DMS 273 treated with DMSO at 0.1 percent for 48 hours (cell line): ENCODE data around the gene DDX28.
"Not testable (repeated sequence)": the region's sequence is repeated elsewhere in the genome, so short reads cannot be mapped to it uniquely, and the experiment has no call there.

Experiments used
- DNase-seq: peaks from one replicate; lab custom pipeline; 2025; lab: John Stamatoyannopoulos, UW

DDX28 gene

GRCh38 chr16:68037841-68038597, 15.0 kb upstream of the DDX28 start:
- DNase-seq: no peak

GRCh38 chr16:68035227-68035626, 12.2 kb upstream of the DDX28 start:
- peak; percentile 24 for DNase-seq

- no peak for DNase-seq
These were observed 10.1 kb upstream of the DDX28 start for GRCh38 chr16:68033101-68033500.

GRCh38 chr16:68031951-68032350, 8.9 kb upstream of the DDX28 start:
- DNase-seq: no peak

- DNase-seq: not testable (repeated sequence)
These were observed 7.1 kb upstream of the DDX28 start for GRCh38 chr16:68030108-68030507.

GRCh38 chr16:68028996-68029395, 6.0 kb upstream of the DDX28 start:
- no peak for DNase-seq

GRCh38 chr16:68022278-68022727, 729 bp downstream of the DDX28 start:
- DNase-seq: no peak

- DNase-seq: no peak
These were observed 1.5 kb downstream of the DDX28 start for GRCh38 chr16:68021490-68021889.

- no peak for DNase-seq
These were observed 3.8 kb downstream of the DDX28 start for GRCh38 chr16:68019167-68019680.

- DNase-seq: no peak
These were observed 7.4 kb downstream of the DDX28 start, which contains the start of gene DPEP2NB for GRCh38 chr16:68015681-68016080. DPEP2NB (minus strand) TSS chr16:68015911; CDS start chr16:68015770, 141 bp downstream.

- no peak for DNase-seq
These were observed 9.6 kb downstream of the DDX28 start for GRCh38 chr16:68013440-68013839.

- not testable (repeated sequence) for DNase-seq
These were observed 13.2 kb downstream of the DDX28 start for GRCh38 chr16:68009872-68010271.

GRCh38 chr16:68009157-68009735, 13.8 kb downstream of the DDX28 start:
- DNase-seq: no peak

GRCh38 chr16:68005786-68006286, 17.2 kb downstream of the DDX28 start:
- DNase-seq: no peak

- DNase-seq: no peak
These were observed 17.8 kb downstream of the DDX28 start for GRCh38 chr16:68005211-68005610.

GRCh38 chr16:68003031-68003430, 20.0 kb downstream of the DDX28 start:
- no peak for DNase-seq

GRCh38 chr16:68000450-68000849, 22.6 kb downstream of the DDX28 start:
- DNase-seq: no peak

- no peak for DNase-seq
These were observed 23.0 kb downstream of the DDX28 start for GRCh38 chr16:67999985-68000384.

- not testable (repeated sequence) for DNase-seq
These were observed 24.0 kb downstream of the DDX28 start, which contains the start of gene DPEP2 for GRCh38 chr16:67998779-67999688. DPEP2 (minus strand) TSS chr16:67999484; CDS start chr16:67993212, 6,272 bp downstream.

GRCh38 chr16:67998231-67998778, 24.7 kb downstream of the DDX28 start:
- not testable (repeated sequence) for DNase-seq

GRCh38 chr16:67996666-67997065, 26.4 kb downstream of the DDX28 start:
- no peak for DNase-seq

- DNase-seq: no peak
These were observed 27.6 kb downstream of the DDX28 start for GRCh38 chr16:67995423-67995822.
